IPS-18c (cell line): ENCODE results near the gene NT5C1A.

ENCODE experiments used
- H3K4me3 ChIP-seq: 2 replicates; pipeline ENCODE4 v1.7.0; 2013; ENCODE audit warnings: low read depth, mild to moderate bottlenecking, low read length, moderate library complexity; ENCODE audit not compliant: insufficient read depth
- H3K9me3 ChIP-seq: one replicate; pipeline ENCODE4 v1.6.1; 2013; ENCODE audit warnings: mild to moderate bottlenecking, low read length, moderate library complexity; ENCODE audit not compliant: control insufficient read depth, insufficient read depth

The NT5C1A gene

DNA sequence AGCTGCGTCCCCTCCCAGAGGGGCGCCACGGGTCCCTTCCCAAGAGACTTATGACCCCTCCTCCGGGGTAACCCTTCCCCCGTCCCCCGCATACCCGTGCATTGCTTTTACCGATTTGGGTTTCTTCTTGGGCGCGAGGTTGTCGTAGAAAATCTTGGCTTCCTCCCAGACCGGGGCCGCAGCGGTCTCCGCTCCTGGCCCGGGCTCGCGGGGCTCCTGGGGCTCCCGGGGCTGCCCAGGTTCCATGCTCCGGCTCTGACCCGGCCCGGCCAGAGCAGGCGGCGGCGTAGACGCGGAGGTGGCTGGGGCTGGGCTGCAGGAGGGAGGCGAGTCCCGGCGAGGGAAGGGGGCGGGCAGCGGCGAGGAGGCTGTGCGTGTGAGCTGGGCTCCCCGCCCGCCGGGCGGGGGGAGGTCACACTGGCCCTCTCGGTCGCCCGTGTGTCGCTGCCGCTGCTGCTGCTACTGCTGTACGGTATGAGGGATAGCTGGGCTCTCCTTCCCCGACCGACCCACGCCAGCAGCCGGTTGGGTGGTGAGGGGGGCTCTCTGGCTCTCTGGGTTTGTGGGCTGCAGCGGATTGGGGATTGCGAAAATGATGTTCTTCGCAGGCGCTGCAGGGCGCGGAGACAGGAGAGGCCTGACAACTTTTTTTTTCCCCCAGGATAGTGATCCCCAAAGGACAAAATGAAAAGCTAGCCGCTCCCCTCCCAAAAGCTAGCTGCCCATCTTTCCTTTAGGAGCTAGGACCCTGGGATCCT is at the start of gene NT5C1A:
Gene NT5C1A (minus strand): TSS at position 315 of the 758 bp plus-strand sequence. CDS start 69 bp downstream, at position 246.
- H3K4me3 ChIP-seq: peak within 1 kb of the TSS; percentile 46
- H3K9me3 ChIP-seq: peaks cover 2% of the 10 kb centered on the region

DNA sequence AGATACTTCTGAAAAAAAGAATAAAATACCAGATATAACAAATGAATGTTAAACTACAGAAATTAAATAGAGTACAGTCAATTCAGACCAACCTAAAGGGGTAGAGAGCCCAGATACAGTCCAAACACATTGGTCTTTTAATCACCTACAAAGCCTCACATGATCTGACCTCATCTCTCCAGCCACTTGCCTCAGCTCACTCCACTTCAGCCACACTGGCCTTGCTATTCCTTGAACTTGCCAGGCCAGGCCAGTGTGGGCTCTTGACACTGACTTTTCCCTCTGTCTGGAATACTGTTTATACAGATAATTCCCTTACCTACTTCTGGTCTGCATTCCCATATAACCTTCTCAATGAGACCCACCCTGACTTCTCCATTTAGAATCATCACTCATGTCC is 49.8 kb upstream of the NT5C1A start:
- H3K9me3 ChIP-seq: no peaks in the 10 kb centered on the region
- no peak overlapping the region for H3K4me3 ChIP-seq

GRCh38 chr1:39720094-39720999 is 48.4 kb upstream of the NT5C1A start:
- no peak overlapping the region for H3K4me3 ChIP-seq
- H3K9me3 ChIP-seq: no peaks in the 10 kb centered on the region

DNA sequence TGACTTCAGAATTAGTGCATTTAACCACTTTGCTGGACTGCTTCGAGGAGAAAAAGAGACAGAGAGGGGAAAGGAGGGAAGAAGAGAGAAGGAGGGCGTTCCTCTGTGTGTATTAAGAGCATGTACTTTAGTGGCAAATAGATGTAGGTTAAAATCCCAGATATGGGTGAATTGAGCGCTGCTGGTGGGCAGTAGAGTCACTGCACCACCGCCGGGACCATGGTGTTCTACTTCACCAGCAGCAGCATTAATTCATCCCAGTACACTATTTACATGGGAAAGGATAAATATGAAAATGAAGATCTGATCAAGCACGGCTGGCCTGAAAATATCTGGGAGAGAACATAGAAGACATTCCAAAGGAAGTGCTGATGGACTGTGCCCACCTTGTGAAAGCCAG is 45.9 kb upstream of the NT5C1A start:
- Histone ChIP-seq H3K4me3 (no peak overlapping the region), H3K9me3 (no peaks in the 10 kb centered on the region)

DNA sequence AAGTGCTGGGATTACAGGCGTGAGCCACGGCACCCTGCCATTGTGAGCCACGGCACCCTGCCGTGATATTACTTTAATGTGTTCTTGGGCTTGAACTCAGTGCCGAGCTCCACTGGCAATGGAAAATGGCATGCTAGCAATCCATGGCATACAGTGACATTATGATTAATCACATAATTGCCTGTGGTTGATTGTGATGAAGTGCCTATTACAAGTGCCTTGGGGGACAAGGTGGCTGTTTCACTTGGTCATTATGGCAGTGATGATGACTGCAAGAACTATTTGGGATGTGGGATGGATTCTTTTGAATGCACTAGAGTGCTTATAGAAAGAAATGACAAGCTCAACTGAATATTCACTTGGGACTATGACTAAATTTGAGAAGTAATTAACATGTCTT is 41.6 kb upstream of the NT5C1A start:
- H3K4me3 ChIP-seq: no peak overlapping the region
- H3K9me3 ChIP-seq: no peaks in the 10 kb centered on the region

DNA sequence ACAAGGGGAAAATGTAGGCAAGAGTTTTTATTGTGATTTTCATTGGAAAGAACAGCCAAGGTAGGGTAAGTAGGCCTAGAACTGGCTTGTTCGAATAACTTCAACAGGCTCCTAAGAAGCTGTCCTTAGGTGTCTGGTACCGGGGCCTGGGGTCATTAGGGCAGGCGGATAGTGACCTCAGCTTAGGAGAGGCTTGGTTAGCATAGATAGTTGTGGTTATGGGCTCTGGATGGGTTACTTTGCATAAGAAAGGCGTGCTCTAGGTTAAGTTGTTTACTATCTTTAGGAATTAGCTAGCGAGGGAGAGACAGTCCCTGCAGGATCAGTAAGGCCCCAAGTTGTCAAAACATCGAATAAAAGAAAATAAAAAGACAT is 40.0 kb upstream of the NT5C1A start:
- Histone ChIP-seq H3K4me3 (no peak overlapping the region), H3K9me3 (no peaks in the 10 kb centered on the region)

GRCh38 chr1:39711104-39711965 is 39.4 kb upstream of the NT5C1A start:
- Histone ChIP-seq H3K9me3 (no peaks in the 10 kb centered on the region), H3K4me3 (peak overlapping the region; percentile 16; the same call in 1 of the 2 replicates)

DNA sequence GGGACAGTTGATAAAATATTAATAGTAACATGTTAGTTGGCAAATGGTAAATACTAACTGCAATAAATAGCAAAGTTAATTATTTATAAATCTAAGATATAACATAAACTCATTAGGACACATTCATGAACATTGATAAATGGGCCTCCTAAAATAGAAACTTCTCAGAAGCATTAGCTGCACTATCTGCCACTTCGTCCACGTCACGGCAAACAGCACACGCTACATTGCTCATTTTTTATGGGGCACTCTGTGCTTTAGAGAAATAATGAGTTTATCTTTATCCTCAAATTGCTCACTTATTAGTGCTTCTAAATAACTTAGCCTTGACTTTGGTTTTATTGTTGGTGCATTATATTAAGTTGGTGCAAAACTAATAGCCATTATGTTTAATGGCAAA is 35.6 kb upstream of the NT5C1A start:
- Histone ChIP-seq H3K9me3 (no peaks in the 10 kb centered on the region), H3K4me3 (no peak overlapping the region)

- Histone ChIP-seq H3K4me3 (no peak overlapping the region), H3K9me3 (no peaks in the 10 kb centered on the region)
Measured at GRCh38 chr1:39704757-39705156, 32.9 kb upstream of the NT5C1A start.

- Histone ChIP-seq H3K4me3 (peak overlapping the region; percentile 20; the same call in 1 of the 2 replicates), H3K9me3 (peaks cover 2% of the 10 kb centered on the region)
Measured at GRCh38 chr1:39701049-39701439, 29.1 kb upstream of the NT5C1A start.

- no peak overlapping the region for H3K4me3 ChIP-seq
- peaks cover 2% of the 10 kb centered on the region for H3K9me3 ChIP-seq
Measured at GRCh38 chr1:39700348-39700747, 28.4 kb upstream of the NT5C1A start.

GRCh38 chr1:39699419-39699818 is 27.5 kb upstream of the NT5C1A start:
- peaks cover 2% of the 10 kb centered on the region for H3K9me3 ChIP-seq
- no peak overlapping the region for H3K4me3 ChIP-seq

DNA sequence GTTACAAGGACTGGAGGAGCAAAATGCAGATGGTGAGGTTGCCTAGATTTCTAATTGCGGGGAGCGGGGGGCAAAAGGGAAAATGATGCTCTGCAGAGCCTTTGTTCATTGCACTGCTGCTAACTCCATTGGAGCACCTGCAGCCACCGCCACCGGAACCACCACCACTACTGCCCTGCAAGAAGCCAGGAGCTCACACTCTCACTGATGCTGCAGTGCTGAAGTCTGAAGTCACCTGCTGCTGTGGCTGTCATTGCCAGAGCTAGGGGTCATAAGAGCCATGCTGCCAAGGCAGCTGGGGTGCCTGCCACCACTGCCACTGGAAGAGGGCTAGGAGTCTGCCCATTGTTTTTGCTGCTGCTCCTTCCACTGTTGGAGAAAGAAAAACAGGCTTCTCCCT is 26.7 kb upstream of the NT5C1A start:
- no peak overlapping the region for H3K4me3 ChIP-seq
- peaks cover 2% of the 10 kb centered on the region for H3K9me3 ChIP-seq

- Histone ChIP-seq H3K9me3 (peaks cover 10% of the 10 kb centered on the region), H3K4me3 (no peak overlapping the region)
Measured at GRCh38 chr1:39696448-39696847, 24.5 kb upstream of the NT5C1A start.

GRCh38 chr1:39695016-39695415 is 23.1 kb upstream of the NT5C1A start:
- H3K4me3 ChIP-seq: no peak overlapping the region

DNA sequence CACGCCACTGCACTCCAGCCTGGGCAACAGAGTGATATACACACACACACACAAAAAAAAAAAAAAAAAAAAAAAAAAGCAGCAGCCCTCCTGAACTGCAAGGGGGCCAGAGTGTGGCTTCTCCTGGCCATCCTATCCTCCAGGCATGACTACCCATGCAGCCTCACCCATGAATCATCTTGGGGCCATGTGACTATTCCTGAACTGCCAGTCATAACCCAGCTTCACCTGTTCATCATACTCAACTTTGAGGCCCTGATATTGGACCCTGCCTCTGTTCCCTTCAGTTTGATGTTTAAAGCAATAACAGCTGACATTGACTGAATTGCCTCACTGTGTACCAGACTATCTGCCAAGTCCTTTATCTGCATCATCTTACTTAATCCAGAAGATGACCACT is 22.1 kb upstream of the NT5C1A start:
- peaks cover 12% of the 10 kb centered on the region for H3K9me3 ChIP-seq

More at GRCh38 chr1:39695016-39695415, 23.1 kb upstream of the NT5C1A start:
- peaks cover 11% of the 10 kb centered on the region for H3K9me3 ChIP-seq

More for the DNA sequence above, 22.1 kb upstream of the NT5C1A start:
- no peak overlapping the region for H3K4me3 ChIP-seq
